Neutrophil (primary cell): Measurements from ENCODE around the gene ZNF423.

ENCODE experiments used
- H3K27ac ChIP-seq: fragments of 200-600 bp; sonication (generic); 2 replicates; pipeline ENCODE4 v1.5.1; 2016; ENCODE audit warnings: mild to moderate bottlenecking, moderate library complexity
- H3K27me3 ChIP-seq: fragments of 200-600 bp; sonication (generic); 2 replicates; pipeline ENCODE4 v1.6.0; 2016; ENCODE audit warnings: mild to moderate bottlenecking
- H3K36me3 ChIP-seq: fragments of 200-600 bp; sonication (generic); 2 replicates; pipeline ENCODE4 v1.5.1; 2017
- H3K4me1 ChIP-seq, 2 experiments: fragments of 200-600 bp in 1 of 2; sonication (generic) in 1 of 2; 1 replicate in 1 of 2; 2 replicates in 1 of 2; pipeline versions ENCODE4 v1.5.1 to v1.6.1; 2013 to 2016; ENCODE audit warnings: low read depth in 1 of 2, low read length in 1 of 2, mild to moderate bottlenecking in 1 of 2, moderate library complexity in 1 of 2; ENCODE audit not compliant: control insufficient read depth in 1 of 2, insufficient read depth in 1 of 2
- H3K4me3 ChIP-seq, 2 experiments: fragments of 200-600 bp in 1 of 2; sonication (generic) in 1 of 2; 1 replicate in 1 of 2; 2 replicates in 1 of 2; pipeline ENCODE4 v1.5.1; 2013 to 2016; ENCODE audit warnings: low read depth in 1 of 2, low read length in 1 of 2, mild to moderate bottlenecking in 1 of 2, moderate library complexity in 1 of 2
- H3K9me3 ChIP-seq: fragments of 200-600 bp; sonication (generic); 2 replicates; pipeline ENCODE4 v1.5.1; 2016
- CTCF ChIP-seq: fragments of 200-600 bp; sonication (generic); IDR thresholded peaks from 2 replicates; pipeline ENCODE4 v1.5.1; 2016; ENCODE audit warnings: antibody characterized with exemption

The ZNF423 gene

GRCh38 chr16:49833085-49833484 lies 22.8 kb downstream of the ZNF423 start:
- Histone ChIP-seq H3K27me3 (peaks cover 11% of the 10 kb centered on the region), H3K27ac (no peak overlapping the region), H3K36me3 (no peaks in the 10 kb centered on the region), H3K4me1 (no peaks in the 10 kb centered on the region), H3K4me3 (no peak overlapping the region), H3K9me3 (no peaks in the 10 kb centered on the region)
- TF ChIP-seq CTCF: no peak

- peaks cover 2% of the 10 kb centered on the region for H3K27me3 ChIP-seq
Measured at GRCh38 chr16:49832177-49832576, 23.7 kb downstream of the ZNF423 start.

GRCh38 chr16:49830873-49831272 lies 25.0 kb downstream of the ZNF423 start:
- Histone ChIP-seq H3K9me3 (no peaks in the 10 kb centered on the region), H3K4me3 (no peak overlapping the region), H3K36me3 (no peaks in the 10 kb centered on the region), H3K27me3 (no peaks in the 10 kb centered on the region), H3K4me1 (no peaks in the 10 kb centered on the region), H3K27ac (no peak overlapping the region)
- no peak for TF ChIP-seq CTCF

More at GRCh38 chr16:49832177-49832576, 23.7 kb downstream of the ZNF423 start:
- Histone ChIP-seq H3K4me1 (no peaks in the 10 kb centered on the region), H3K4me3 (no peak overlapping the region), H3K27ac (no peak overlapping the region), H3K9me3 (no peaks in the 10 kb centered on the region), H3K36me3 (no peaks in the 10 kb centered on the region)
- no peak for TF ChIP-seq CTCF

GRCh38 chr16:49828533-49829267 lies 27.2 kb downstream of the ZNF423 start:
- H3K4me3 ChIP-seq: no peak overlapping the region
- H3K27ac ChIP-seq: no peak overlapping the region
- H3K9me3 ChIP-seq: no peaks in the 10 kb centered on the region
- TF ChIP-seq CTCF: no peak
- no peaks in the 10 kb centered on the region for H3K4me1 ChIP-seq
- H3K27me3 ChIP-seq: peaks cover 7% of the 10 kb centered on the region
- H3K36me3 ChIP-seq: no peaks in the 10 kb centered on the region

- Histone ChIP-seq H3K4me3 (no peak overlapping the region), H3K9me3 (no peaks in the 10 kb centered on the region), H3K27me3 (peaks cover 7% of the 10 kb centered on the region), H3K27ac (no peak overlapping the region), H3K36me3 (no peaks in the 10 kb centered on the region), H3K4me1 (no peaks in the 10 kb centered on the region)
- TF ChIP-seq CTCF: no peak
Measured at GRCh38 chr16:49827805-49828438, 28.0 kb downstream of the ZNF423 start.
